ENCODE results near the gene RBM20.
"Not testable (repeated sequence)": the region's sequence is repeated elsewhere in the genome, so short reads cannot be mapped to it uniquely, and the experiment has no call there.

The RBM20 gene

GRCh38 chr10:110643653-110644597 lies at the start of gene RBM20:
TSS of gene RBM20 (plus strand) at chr10:110644336. CDS start at chr10:110644455, 119 bp downstream.
- no peak for DNase-seq

- no peak for DNase-seq
These were observed 46.7 kb upstream of the RBM20 start for GRCh38 chr10:110597476-110597875.

GRCh38 chr10:110600487-110601101 lies 43.5 kb upstream of the RBM20 start:
- peak; percentile 63 for DNase-seq

GRCh38 chr10:110601581-110601980 lies 42.6 kb upstream of the RBM20 start:
- no peak for DNase-seq

GRCh38 chr10:110608087-110608486 lies 36.0 kb upstream of the RBM20 start:
- no peak for DNase-seq

GRCh38 chr10:110609605-110610004 lies 34.5 kb upstream of the RBM20 start:
- DNase-seq: no peak

- DNase-seq: peak; percentile 73
These were observed 33.8 kb upstream of the RBM20 start for GRCh38 chr10:110610308-110610774.

- DNase-seq: not testable (repeated sequence)
These were observed 33.4 kb upstream of the RBM20 start for GRCh38 chr10:110610781-110611180.

- peak; percentile 41 for DNase-seq
These were observed 32.0 kb upstream of the RBM20 start for GRCh38 chr10:110612087-110612486.

GRCh38 chr10:110612629-110613028 lies 31.5 kb upstream of the RBM20 start:
- no peak for DNase-seq

- peak; percentile 51 for DNase-seq
These were observed 30.7 kb upstream of the RBM20 start for GRCh38 chr10:110613341-110613995.

- peak; percentile 81 for DNase-seq
These were observed 30.1 kb upstream of the RBM20 start for GRCh38 chr10:110613996-110614495.

GRCh38 chr10:110615057-110615747 lies 28.9 kb upstream of the RBM20 start:
- DNase-seq: no peak

- DNase-seq: no peak
These were observed 27.6 kb upstream of the RBM20 start for GRCh38 chr10:110616493-110617033.

GRCh38 chr10:110617425-110618229 lies 26.5 kb upstream of the RBM20 start:
- no peak for DNase-seq

- DNase-seq: peak; percentile 32
These were observed 25.9 kb upstream of the RBM20 start for GRCh38 chr10:110618230-110618610.

GRCh38 chr10:110619514-110620397 lies 24.4 kb upstream of the RBM20 start:
- DNase-seq: no peak

GRCh38 chr10:110620398-110620719 lies 23.8 kb upstream of the RBM20 start:
- DNase-seq: no peak

GRCh38 chr10:110623316-110623715 lies 20.8 kb upstream of the RBM20 start:
- not testable (repeated sequence) for DNase-seq

GRCh38 chr10:110625356-110625894 lies 18.7 kb upstream of the RBM20 start:
- no peak for DNase-seq

Data from activated CD4-positive, alpha-beta T cell treated with anti-CD3 and anti-CD28 coated beads, Interleukin-2, amount 50 U/mL, for 16 hours (primary cell).